Stimulated activated CD4-positive, alpha-beta T cell treated with anti-CD3 and anti-CD28 coated beads, TNF-alpha, amount 100 ng/mL, for 1 hour (primary cell): ENCODE measurements around the gene P4HA3.

ENCODE experiments used
- DNase-seq, 3 donors: peaks; one replicate each; pipeline ENCODE4 v3.0.0-alpha.2; 2020; ENCODE audit warnings: low read depth in 3 of 3, low spot score in 1 of 3

P4HA3 gene

DNA sequence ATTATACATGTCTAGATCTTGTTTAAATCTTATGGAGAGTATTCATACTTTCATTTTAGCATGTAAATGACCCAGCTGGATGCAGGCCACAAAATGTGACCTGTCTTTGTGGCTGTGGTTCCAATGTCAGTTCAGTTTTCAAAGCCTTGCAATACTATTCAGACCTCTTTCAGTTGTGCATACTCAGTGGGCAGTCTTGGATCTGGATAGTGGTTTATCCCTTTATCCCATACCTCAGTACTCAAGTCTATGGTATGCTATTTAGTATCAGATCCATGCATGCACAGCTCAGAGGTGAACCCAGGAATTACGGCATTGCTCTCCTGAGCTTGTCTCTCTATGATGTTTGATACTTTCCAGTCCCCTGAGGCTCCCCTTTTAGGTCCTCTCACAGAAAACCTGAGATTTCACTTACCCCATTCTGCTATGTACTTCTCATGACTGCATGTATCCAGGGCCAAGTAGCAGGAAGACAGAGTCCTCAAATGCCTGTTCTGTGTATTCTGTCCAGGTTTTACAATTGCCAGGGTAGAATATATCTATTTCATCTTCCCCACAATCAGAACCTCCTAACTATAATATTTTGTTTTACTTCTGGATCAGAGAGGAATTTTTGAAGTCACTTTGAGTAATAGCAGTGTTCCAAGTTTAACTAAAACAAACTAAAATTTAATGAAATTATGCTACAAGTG, 6.9 kb upstream of the P4HA3 start:
- DNase-seq, result no peak

DNA sequence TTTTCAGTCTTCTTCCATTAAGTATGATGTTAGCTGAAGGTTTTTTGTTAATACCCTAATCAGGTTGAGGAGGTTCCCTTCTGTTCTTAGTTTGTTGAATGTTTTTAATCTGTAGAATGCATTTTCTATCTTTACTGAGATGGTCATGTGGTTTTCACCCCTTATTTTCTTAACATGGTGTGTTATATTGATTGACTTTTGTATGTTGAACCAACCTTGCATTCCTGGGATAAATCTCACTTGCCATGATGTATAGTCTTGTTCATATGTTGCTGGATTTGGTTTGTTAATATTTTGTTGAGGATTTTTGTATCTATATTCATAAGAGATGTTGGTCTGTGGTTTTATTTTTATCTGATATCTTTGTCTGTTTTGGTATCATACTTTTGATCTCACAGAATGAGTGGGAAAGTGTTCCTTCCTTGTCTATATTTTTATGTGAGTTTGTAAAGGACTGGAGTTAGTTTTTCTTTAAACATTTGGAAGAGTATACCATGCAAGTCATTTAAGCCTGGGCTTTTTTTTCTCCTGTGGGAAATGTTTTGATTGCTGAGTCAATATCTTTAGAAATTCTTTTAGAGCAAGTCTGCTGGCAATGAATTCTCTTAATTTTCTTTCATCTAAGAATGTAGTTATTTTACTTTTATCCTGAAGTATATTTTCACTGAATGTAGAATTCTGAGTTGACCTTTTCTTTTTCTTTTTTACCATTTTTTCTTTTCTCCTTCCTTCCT, 5.5 kb upstream of the P4HA3 start:
- no peak for DNase-seq

GRCh38 chr11:74312326-74312725, 886 bp upstream of the P4HA3 start:
- no peak for DNase-seq

- no peak for DNase-seq
Measured at GRCh38 chr11:74310857-74311256, 583 bp downstream of the P4HA3 start.

GRCh38 chr11:74307434-74307833, 4.0 kb downstream of the P4HA3 start:
- no peak for DNase-seq

DNA sequence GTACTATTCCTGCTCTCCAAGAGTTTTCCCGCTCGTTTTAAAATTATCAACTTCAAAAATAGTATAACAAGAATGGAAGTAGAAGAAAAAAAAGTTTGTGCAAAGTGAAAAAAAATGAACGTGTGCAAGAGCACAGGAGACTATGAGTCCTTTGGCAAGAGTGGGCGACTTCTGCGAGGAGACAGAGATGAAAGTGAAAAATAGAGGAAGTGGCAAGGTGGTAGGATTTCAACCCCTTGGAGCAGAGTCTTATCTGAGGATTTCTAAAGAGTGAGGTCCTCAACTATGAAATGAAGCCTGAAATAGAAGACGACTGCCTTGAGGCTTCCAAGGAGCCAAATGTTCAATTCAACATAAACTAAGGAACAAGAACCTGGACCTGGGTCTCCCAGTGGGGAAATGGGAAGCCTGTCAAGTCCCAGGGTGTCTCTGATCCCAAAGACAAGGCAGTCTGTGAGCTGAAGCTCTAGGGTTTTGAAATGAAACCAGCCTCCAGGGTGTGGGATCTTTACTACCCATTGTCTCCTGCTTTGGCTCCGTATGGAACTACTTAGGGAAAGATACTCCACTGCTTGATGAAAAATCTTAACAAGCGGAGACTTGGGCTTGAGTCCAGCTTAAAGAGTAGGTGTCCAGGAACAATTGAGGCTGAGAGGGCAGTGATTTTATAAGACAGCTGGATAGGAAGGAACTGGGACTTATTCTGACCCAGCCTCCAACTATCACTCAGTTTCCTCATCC, 4.8 kb downstream of the P4HA3 start:
- no peak for DNase-seq

DNA sequence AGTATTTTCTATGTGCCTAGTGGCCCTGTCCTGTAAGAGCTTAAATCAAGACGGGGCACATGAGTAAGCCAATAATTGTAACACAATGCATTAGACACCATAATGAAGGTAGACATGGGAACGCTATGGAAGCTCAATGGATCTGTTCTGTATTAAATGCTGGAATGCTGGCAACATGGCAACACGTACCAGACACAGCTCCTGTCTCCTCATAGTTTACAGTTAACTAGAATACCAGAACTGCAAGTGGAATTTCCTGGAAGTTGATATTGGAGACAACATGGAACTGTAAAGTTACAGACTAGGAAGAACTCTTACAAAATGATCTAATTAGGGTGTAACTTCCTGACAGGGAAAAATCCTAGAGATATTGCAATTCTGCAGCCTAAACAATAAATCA, 12.4 kb downstream of the P4HA3 start:
- DNase-seq, result no peak

- DNase-seq, result no peak
Measured at GRCh38 chr11:74297484-74297883, 14.0 kb downstream of the P4HA3 start.

GRCh38 chr11:74288911-74289310, 22.5 kb downstream of the P4HA3 start:
- DNase-seq, result no peak

DNA sequence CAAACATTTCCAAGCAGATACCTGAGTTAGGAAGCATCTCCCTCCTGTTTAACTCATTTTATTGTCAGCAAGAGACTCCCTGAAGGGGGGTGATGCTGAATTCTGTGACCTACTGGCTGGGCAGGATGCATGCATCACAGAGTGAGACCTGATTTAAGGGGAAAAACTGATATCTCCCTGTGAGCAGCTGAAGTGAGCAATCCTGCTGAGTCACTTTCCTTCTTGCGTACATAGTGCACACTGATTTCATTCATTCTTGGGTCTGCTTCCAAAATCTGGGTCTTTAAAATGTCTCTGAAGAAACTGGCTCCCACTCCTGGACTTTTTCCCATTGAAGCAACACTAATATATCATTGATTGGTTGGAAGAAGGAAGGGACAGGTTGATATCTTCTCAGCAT, 23.3 kb downstream of the P4HA3 start:
- DNase-seq, result no peak

GRCh38 chr11:74284466-74284865, 27.0 kb downstream of the P4HA3 start:
- DNase-seq, result no peak

DNA sequence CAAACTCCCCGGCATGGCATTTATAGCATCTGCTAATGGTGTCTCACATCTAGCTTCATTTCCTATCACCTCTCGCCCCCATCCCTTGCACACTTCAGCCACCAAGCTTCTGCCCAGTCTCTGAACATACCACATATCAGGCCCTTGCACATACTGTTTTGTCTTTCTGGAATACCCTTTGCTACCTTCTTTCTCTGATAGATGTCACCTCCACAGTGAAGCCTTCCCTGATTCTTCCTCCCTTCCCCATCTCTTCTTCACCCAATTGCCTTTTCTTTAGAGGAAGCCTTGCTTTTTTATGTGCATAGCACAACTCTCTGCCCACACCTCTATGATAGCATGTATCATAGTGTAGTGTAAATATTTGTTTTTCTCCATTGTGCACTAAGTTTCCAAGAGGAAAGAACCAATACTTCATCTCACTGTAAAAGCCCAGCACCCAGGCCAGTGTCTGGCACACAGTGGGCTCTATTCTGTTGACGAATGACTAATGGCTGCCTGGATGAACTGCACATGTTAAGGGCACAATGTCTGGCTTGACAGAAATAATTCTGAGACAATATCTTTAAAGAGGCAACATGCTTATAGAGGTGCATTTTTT, 27.8 kb downstream of the P4HA3 start:
- no peak for DNase-seq

GRCh38 chr11:74282914-74283371, 28.5 kb downstream of the P4HA3 start:
- DNase-seq, result no peak

DNA sequence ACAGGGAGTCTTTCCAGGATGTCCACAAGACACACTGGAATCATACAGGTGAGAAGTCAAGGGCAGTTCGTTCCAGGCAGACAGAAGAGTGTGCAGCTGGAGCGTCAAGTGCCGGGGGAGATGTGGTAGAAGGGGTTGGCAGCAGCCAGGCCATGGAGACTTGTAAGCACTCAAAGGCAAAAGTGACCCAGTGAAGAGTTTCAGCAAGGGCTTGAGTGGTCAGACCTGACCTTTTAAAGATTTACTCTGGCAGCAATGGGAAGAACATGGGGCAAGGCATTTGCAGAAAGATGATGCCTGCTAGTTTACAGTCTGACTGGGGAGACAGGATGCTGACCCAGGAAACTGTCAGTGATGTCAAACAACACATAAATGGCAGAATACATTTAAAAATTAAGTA, 29.0 kb downstream of the P4HA3 start:
- DNase-seq, result no peak

- no peak for DNase-seq
Measured at GRCh38 chr11:74280494-74280893, 30.9 kb downstream of the P4HA3 start.

GRCh38 chr11:74279256-74279655, 32.2 kb downstream of the P4HA3 start:
- DNase-seq, result no peak

- DNase-seq, result no peak
Measured at GRCh38 chr11:74278721-74279161, 32.7 kb downstream of the P4HA3 start.

- DNase-seq, result no peak
Measured at GRCh38 chr11:74278103-74278502, 33.3 kb downstream of the P4HA3 start.

GRCh38 chr11:74276581-74276980, 34.9 kb downstream of the P4HA3 start:
- no peak for DNase-seq

GRCh38 chr11:74272276-74272675, 39.2 kb downstream of the P4HA3 start:
- DNase-seq, result no peak

DNA sequence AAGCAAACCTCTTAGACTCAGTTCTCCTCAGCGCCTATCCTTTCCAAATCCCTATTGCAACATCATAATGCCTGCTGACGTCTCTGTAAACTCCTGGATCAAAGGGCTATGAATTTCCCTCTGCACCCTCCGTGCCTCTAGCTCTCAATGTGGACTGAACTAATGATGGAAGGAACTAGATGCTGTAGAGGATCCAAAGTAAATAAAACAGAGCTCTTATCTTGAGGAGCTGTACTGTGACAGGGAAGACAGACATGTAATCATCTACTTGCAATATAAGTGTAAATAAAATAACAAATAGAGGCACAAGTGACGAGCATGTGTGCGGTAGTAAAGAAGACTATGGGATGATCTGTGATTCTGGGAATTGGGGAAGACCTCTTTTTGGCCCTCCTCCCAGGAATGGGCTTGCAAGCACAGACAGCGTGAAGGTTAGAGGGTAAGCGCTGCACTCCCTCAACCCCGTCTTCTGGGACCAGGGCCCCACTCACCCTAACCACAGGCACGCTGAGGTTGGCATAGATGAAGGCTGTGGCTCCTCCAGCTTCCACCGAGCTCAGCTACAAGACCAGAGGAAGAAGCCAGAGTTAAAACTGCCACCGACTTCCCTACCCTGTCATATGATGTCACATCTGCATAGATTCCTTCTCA, 42.2 kb downstream of the P4HA3 start:
- DNase-seq, result no peak
